WTC11 (cell line): ENCODE results near the gene KRT4. TPM values are rescaled to one million over a fixed set of nuclear protein-coding genes. Genes with fewer than 3 reads are reported as not detected.

ENCODE experiments used
- ATAC-seq: fragments of 200-7000 bp; cut with Tn5 transposase; 2 replicates; pipeline ENCODE4 v1.10.0; 2021; ENCODE audit warnings: mild to moderate bottlenecking, moderate library complexity
- CTCF ChIA-PET: fragments of 300-600 bp; sonication (Branson Sonifier 250); formaldehyde crosslinking; loops from one replicate; lab custom pipeline; 2021; ENCODE audit warnings: antibody characterized with exemption; lab: Charles Lee
- POLR2A ChIA-PET: fragments of 350-600 bp; sonication (Branson Sonifier 250); formaldehyde crosslinking; loops from one replicate; lab custom pipeline; 2021; ENCODE audit warnings: antibody characterized with exemption; lab: Charles Lee
- DNase-seq: peaks from one replicate; pipeline ENCODE4 v3.0.0; 2021; ENCODE audit warnings: low spot score
- H3K27ac Mint-ChIP-seq: 2 replicates; pipeline ENCODE4 v1.8.0; 2021; ENCODE audit warnings: mixed read lengths
- H3K27me3 Mint-ChIP-seq: 2 replicates; pipeline ENCODE4 v1.8.0; 2021; ENCODE audit warnings: low read depth, mild to moderate bottlenecking, moderate library complexity, mixed read lengths
- H3K36me3 Mint-ChIP-seq: 2 replicates; pipeline ENCODE4 v1.8.0; 2021; ENCODE audit warnings: mixed read lengths
- H3K4me1 Mint-ChIP-seq: 2 replicates; pipeline ENCODE4 v1.8.0; 2022; ENCODE audit warnings: mixed read lengths
- H3K4me3 Mint-ChIP-seq: 2 replicates; pipeline ENCODE4 v1.8.0; 2021; ENCODE audit warnings: mild to moderate bottlenecking, moderate library complexity, mixed read lengths
- H3K9me3 Mint-ChIP-seq: 2 replicates; pipeline ENCODE4 v1.8.0; 2021; ENCODE audit warnings: mixed read lengths
- ATF1 ChIP-seq: sonication (generic); formaldehyde crosslinking; IDR thresholded peaks from 2 replicates; pipeline ENCODE4 v1.8.1; 2023; ENCODE audit warnings: mild to moderate bottlenecking, moderate library complexity, missing genetic modification reagents
- ETV6 ChIP-seq: sonication (generic); formaldehyde crosslinking; IDR thresholded peaks from 2 replicates; pipeline ENCODE4 v1.8.1; 2022; ENCODE audit warnings: mild to moderate bottlenecking, missing genetic modification reagents
- JAZF1 ChIP-seq: fragments of 250-450 bp; sonication (Bioruptor Pico); IDR thresholded peaks from 2 replicates; pipeline ENCODE4 v1.9.0; 2021; ENCODE audit warnings: moderate library complexity, mild to moderate bottlenecking, inconsistent platforms
- NFE2L1 ChIP-seq: sonication (generic); formaldehyde crosslinking; IDR thresholded peaks from 2 replicates; pipeline ENCODE4 v1.8.1; 2023; ENCODE audit warnings: missing genetic modification reagents
- NR3C1 ChIP-seq: sonication (generic); formaldehyde crosslinking; conservative IDR thresholded peaks from 2 replicates; pipeline ENCODE4 v1.8.1; 2023; ENCODE audit warnings: low read depth, mild to moderate bottlenecking, missing genetic modification reagents
- OVOL2 ChIP-seq: fragments of 250-450 bp; sonication (Bioruptor Pico); IDR thresholded peaks from 2 replicates; pipeline ENCODE4 v1.9.0; 2021; ENCODE audit warnings: mild to moderate bottlenecking, borderline replicate concordance
- SOX15 ChIP-seq: fragments of 250-450 bp; sonication (Bioruptor Pico); IDR thresholded peaks from 2 replicates; pipeline ENCODE4 v1.9.0; 2021; ENCODE audit warnings: mild to moderate bottlenecking
- SP1 ChIP-seq: sonication (generic); formaldehyde crosslinking; conservative IDR thresholded peaks from 2 replicates; pipeline ENCODE4 v1.8.1; 2022; ENCODE audit warnings: missing genetic modification reagents
- TP53 ChIP-seq: sonication (generic); formaldehyde crosslinking; IDR thresholded peaks from 2 replicates; pipeline ENCODE4 v1.8.1; 2023; ENCODE audit warnings: mild to moderate bottlenecking, missing genetic modification reagents
- ZNF138 ChIP-seq: sonication (generic); formaldehyde crosslinking; conservative IDR thresholded peaks from 2 replicates; pipeline ENCODE4 v1.8.1; 2022; ENCODE audit warnings: mild to moderate bottlenecking, moderate library complexity, missing genetic modification reagents
- ZNF263 ChIP-seq: sonication (generic); formaldehyde crosslinking; IDR thresholded peaks from 2 replicates; pipeline ENCODE4 v1.8.1; 2022; ENCODE audit warnings: low read depth, mild to moderate bottlenecking, moderate library complexity, missing genetic modification reagents
- ZNF671 ChIP-seq: fragments of 250-450 bp; sonication (Bioruptor Pico); IDR thresholded peaks from 2 replicates; pipeline ENCODE4 v1.8.0; 2021; ENCODE audit warnings: mild to moderate bottlenecking
- total RNA-seq: library from RNA; stranded (reverse); gene quantifications from 3 replicates; pipeline ENCODE4 v1.2.3, GENCODE V29; 2021
- TF ChIP-seq, protein P1 (sequence below): fragments of 250-450 bp; sonication (Bioruptor Pico); IDR thresholded peaks from 2 replicates; pipeline ENCODE4 v1.9.0; 2021; ENCODE audit warnings: mild to moderate bottlenecking, borderline replicate concordance
- TF ChIP-seq, protein P2 (sequence below): sonication (generic); formaldehyde crosslinking; IDR thresholded peaks from 2 replicates; pipeline ENCODE4 v1.8.1; 2023; ENCODE audit warnings: mild to moderate bottlenecking, missing genetic modification reagents, borderline replicate concordance
- TF ChIP-seq, protein P3 (sequence below): sonication (generic); formaldehyde crosslinking; IDR thresholded peaks from 2 replicates; pipeline ENCODE4 v1.8.1; 2022; ENCODE audit warnings: mild to moderate bottlenecking, moderate library complexity, missing genetic modification reagents
- TF ChIP-seq, protein P4 (sequence below): sonication (generic); formaldehyde crosslinking; IDR thresholded peaks from 2 replicates; pipeline ENCODE4 v1.8.0; 2022; ENCODE audit warnings: mild to moderate bottlenecking, missing genetic modification reagents

KRT4 gene
- total RNA-seq, 1 experiment from 2014 or later = not detected

DNA sequence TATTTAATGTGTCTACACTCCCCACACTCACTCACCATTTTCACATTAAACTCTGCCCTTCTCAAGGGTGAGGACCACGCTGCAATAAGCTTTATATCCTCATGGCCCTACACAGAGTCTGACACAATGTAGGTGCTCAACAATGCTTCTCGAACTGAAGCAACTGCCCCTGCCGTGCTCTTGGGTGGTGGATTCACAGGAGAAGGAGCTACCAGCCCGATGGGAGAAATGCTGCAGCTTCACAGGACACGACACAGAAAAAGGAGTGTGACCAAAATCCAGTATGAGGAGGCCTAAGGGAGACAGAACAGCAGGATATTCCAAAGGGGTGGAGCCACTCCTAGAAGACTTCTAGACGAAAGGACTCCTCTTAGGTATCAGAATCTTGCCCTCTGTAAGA, 11.5 kb downstream of the KRT4 start:
- DNase-seq (no peak), ATAC-seq (no peak)
- POLR2A ChIA-PET = no interaction called here
- H3K27ac Mint-ChIP-seq = no peak overlapping the region
- H3K4me1 Mint-ChIP-seq = peaks cover 51% of the 10 kb centered on the region
- no peak overlapping the region for H3K4me3 Mint-ChIP-seq
- no peaks in the 10 kb centered on the region for H3K9me3 Mint-ChIP-seq
- TF ChIP-seq JAZF1 (CRISPR knock-in tag) (no peak), ETV6 (no peak), TP53 (no peak), NFE2L1 (CRISPR knock-in tag) (no peak), ATF1 (CRISPR knock-in tag) (no peak), SOX15 (CRISPR knock-in tag) (no peak), OVOL2 (CRISPR knock-in tag) (no peak), NR3C1 (CRISPR knock-in tag) (no peak), ZNF671 (CRISPR knock-in tag) (no peak)
- TF ChIP-seq, protein P1, sequence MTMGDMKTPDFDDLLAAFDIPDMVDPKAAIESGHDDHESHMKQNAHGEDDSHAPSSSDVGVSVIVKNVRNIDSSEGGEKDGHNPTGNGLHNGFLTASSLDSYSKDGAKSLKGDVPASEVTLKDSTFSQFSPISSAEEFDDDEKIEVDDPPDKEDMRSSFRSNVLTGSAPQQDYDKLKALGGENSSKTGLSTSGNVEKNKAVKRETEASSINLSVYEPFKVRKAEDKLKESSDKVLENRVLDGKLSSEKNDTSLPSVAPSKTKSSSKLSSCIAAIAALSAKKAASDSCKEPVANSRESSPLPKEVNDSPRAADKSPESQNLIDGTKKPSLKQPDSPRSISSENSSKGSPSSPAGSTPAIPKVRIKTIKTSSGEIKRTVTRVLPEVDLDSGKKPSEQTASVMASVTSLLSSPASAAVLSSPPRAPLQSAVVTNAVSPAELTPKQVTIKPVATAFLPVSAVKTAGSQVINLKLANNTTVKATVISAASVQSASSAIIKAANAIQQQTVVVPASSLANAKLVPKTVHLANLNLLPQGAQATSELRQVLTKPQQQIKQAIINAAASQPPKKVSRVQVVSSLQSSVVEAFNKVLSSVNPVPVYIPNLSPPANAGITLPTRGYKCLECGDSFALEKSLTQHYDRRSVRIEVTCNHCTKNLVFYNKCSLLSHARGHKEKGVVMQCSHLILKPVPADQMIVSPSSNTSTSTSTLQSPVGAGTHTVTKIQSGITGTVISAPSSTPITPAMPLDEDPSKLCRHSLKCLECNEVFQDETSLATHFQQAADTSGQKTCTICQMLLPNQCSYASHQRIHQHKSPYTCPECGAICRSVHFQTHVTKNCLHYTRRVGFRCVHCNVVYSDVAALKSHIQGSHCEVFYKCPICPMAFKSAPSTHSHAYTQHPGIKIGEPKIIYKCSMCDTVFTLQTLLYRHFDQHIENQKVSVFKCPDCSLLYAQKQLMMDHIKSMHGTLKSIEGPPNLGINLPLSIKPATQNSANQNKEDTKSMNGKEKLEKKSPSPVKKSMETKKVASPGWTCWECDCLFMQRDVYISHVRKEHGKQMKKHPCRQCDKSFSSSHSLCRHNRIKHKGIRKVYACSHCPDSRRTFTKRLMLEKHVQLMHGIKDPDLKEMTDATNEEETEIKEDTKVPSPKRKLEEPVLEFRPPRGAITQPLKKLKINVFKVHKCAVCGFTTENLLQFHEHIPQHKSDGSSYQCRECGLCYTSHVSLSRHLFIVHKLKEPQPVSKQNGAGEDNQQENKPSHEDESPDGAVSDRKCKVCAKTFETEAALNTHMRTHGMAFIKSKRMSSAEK (CRISPR knock-in tag) = no peak
- CTCF ChIA-PET = interaction anchor here (0.6 to 2.3 kb wide), 7 partner anchors 11 to 268 kb away, joined by 3 to 10 read pairs (median 4); no protein-coding TSS in a partner anchor
- no peaks in the 10 kb centered on the region for H3K27me3 Mint-ChIP-seq
- H3K36me3 Mint-ChIP-seq = no peaks in the 10 kb centered on the region

DNA sequence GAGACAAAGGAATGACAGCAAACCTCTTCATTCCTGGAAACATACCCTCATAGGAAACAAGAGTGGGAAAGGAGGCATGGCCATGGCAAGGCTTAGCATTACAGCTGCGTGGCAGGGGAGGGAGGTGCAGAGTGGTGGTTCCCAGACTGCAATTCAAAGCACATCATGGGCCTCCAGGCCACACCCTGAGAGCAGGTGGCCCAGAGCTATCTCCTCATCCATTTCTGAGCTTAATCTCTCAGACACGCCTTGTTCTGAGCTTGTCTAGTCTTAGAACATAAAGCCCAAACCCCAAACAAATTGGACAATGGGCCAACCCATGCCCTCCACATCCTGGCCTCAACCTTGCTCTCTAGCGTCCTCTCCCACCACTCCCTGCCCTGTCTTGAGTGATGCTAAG, 12.1 kb downstream of the KRT4 start:
- Mint-ChIP-seq H3K9me3 (no peaks in the 10 kb centered on the region), H3K27ac (no peak overlapping the region), H3K4me3 (no peak overlapping the region), H3K4me1 (peaks cover 51% of the 10 kb centered on the region), H3K27me3 (no peaks in the 10 kb centered on the region), H3K36me3 (no peaks in the 10 kb centered on the region)
- ChIA-PET CTCF (interaction anchor here (0.9 to 2.3 kb wide), 7 partner anchors 11 to 111 kb away, joined by 3 to 10 read pairs (median 4); no protein-coding TSS in a partner anchor), POLR2A (no interaction called here)
- no peak for DNase-seq
- TF ChIP-seq ZNF263 (CRISPR knock-in tag) (no peak), ZNF671 (CRISPR knock-in tag) (no peak), SP1 (CRISPR knock-in tag) (no peak), ZNF138 (CRISPR knock-in tag) (no peak)
- TF ChIP-seq, protein P2, sequence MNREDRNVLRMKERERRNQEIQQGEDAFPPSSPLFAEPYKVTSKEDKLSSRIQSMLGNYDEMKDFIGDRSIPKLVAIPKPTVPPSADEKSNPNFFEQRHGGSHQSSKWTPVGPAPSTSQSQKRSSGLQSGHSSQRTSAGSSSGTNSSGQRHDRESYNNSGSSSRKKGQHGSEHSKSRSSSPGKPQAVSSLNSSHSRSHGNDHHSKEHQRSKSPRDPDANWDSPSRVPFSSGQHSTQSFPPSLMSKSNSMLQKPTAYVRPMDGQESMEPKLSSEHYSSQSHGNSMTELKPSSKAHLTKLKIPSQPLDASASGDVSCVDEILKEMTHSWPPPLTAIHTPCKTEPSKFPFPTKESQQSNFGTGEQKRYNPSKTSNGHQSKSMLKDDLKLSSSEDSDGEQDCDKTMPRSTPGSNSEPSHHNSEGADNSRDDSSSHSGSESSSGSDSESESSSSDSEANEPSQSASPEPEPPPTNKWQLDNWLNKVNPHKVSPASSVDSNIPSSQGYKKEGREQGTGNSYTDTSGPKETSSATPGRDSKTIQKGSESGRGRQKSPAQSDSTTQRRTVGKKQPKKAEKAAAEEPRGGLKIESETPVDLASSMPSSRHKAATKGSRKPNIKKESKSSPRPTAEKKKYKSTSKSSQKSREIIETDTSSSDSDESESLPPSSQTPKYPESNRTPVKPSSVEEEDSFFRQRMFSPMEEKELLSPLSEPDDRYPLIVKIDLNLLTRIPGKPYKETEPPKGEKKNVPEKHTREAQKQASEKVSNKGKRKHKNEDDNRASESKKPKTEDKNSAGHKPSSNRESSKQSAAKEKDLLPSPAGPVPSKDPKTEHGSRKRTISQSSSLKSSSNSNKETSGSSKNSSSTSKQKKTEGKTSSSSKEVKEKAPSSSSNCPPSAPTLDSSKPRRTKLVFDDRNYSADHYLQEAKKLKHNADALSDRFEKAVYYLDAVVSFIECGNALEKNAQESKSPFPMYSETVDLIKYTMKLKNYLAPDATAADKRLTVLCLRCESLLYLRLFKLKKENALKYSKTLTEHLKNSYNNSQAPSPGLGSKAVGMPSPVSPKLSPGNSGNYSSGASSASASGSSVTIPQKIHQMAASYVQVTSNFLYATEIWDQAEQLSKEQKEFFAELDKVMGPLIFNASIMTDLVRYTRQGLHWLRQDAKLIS (CRISPR knock-in tag) = no peak
- TF ChIP-seq, protein P3, sequence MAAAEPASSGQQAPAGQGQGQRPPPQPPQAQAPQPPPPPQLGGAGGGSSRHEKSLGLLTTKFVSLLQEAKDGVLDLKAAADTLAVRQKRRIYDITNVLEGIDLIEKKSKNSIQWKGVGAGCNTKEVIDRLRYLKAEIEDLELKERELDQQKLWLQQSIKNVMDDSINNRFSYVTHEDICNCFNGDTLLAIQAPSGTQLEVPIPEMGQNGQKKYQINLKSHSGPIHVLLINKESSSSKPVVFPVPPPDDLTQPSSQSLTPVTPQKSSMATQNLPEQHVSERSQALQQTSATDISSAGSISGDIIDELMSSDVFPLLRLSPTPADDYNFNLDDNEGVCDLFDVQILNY (CRISPR knock-in tag) = no peak
- TF ChIP-seq, protein P4, sequence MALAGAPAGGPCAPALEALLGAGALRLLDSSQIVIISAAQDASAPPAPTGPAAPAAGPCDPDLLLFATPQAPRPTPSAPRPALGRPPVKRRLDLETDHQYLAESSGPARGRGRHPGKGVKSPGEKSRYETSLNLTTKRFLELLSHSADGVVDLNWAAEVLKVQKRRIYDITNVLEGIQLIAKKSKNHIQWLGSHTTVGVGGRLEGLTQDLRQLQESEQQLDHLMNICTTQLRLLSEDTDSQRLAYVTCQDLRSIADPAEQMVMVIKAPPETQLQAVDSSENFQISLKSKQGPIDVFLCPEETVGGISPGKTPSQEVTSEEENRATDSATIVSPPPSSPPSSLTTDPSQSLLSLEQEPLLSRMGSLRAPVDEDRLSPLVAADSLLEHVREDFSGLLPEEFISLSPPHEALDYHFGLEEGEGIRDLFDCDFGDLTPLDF = no peak
- TF ChIP-seq, protein P1 (CRISPR knock-in tag) = no peak
- ATAC-seq = no peak
